ENCODE measurements around the gene EHMT1.

- no peak for TF ChIP-seq CTCF (IDR thresholded peaks at IDR 0.05; ENCODE audit: poor library complexity)
- no peak for TF ChIP-seq EZH2phosphoT487 (IDR thresholded peaks at IDR 0.05; ENCODE audit: low read depth, severe bottlenecking, unreplicated experiment)
Measured at GRCh38 chr9:137703842-137704508, 85.2 kb downstream of the EHMT1 start.
